DND-41 (cell line): ENCODE measurements around the gene KAZN.

Source experiments
- EZH2 ChIP-seq: IDR thresholded peaks from 3 replicates; pipeline ENCODE4 v1.6.1; 2012; ENCODE audit warnings: borderline replicate concordance, low read depth, mild to moderate bottlenecking, moderate library complexity, low read length, inconsistent platforms; ENCODE audit not compliant: severe bottlenecking
- TF ChIP-seq, protein P1 (sequence below): IDR thresholded peaks from 2 replicates; pipeline ENCODE4 v1.5.1; 2012; ENCODE audit warnings: borderline replicate concordance, low read length, moderate library complexity, mild to moderate bottlenecking; ENCODE audit not compliant: poor library complexity, severe bottlenecking; ENCODE audit errors: extremely low read depth

- TF ChIP-seq, protein P1, sequence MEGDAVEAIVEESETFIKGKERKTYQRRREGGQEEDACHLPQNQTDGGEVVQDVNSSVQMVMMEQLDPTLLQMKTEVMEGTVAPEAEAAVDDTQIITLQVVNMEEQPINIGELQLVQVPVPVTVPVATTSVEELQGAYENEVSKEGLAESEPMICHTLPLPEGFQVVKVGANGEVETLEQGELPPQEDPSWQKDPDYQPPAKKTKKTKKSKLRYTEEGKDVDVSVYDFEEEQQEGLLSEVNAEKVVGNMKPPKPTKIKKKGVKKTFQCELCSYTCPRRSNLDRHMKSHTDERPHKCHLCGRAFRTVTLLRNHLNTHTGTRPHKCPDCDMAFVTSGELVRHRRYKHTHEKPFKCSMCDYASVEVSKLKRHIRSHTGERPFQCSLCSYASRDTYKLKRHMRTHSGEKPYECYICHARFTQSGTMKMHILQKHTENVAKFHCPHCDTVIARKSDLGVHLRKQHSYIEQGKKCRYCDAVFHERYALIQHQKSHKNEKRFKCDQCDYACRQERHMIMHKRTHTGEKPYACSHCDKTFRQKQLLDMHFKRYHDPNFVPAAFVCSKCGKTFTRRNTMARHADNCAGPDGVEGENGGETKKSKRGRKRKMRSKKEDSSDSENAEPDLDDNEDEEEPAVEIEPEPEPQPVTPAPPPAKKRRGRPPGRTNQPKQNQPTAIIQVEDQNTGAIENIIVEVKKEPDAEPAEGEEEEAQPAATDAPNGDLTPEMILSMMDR, result peak; percentile 9
- no peak for TF ChIP-seq EZH2
Measured at GRCh38 chr1:15064217-15064929, 465.9 kb downstream of the KAZN start.
